ENCODE measurements around the gene FRMD7.
A peak's percentile ranks its signal among the peaks of the same experiment; 100 is the strongest.
"Not testable (repeated sequence)": the region's sequence is repeated elsewhere in the genome, so short reads cannot be mapped to it uniquely, and the experiment has no call there.

Gene FRMD7

DNA sequence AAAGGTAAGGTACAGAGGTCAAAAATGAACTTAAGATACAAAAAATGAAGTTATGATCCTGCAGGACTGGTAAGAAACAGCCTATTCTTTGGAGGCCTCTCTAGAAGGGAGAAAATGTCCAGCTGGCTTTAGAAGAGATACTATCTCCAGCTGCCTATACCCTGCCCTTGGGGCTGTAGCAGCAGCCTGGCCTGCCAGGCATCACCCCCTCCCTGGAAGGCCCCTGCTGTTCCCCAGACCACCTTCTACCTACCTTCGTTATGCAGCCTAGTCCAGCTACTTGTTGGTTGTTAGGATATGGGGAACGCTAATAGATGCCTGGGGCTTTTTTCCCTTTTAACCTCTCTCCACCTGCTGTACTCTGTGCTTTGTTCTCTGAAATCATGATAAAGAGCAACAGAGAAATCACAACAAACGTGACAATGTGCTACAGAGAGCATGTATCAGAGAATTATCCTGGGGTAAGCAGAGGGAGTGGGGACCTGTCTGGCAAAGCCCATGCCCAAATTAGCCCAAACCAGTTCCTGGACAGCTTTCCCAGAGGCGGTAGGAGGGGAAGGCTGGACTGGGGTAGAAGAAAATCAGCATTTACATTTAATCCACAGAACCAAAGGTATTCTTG lies 34.5 kb downstream of the FRMD7 start:
- peak in 1 of 2 experiments; percentile 38 for DNase-seq

DNA sequence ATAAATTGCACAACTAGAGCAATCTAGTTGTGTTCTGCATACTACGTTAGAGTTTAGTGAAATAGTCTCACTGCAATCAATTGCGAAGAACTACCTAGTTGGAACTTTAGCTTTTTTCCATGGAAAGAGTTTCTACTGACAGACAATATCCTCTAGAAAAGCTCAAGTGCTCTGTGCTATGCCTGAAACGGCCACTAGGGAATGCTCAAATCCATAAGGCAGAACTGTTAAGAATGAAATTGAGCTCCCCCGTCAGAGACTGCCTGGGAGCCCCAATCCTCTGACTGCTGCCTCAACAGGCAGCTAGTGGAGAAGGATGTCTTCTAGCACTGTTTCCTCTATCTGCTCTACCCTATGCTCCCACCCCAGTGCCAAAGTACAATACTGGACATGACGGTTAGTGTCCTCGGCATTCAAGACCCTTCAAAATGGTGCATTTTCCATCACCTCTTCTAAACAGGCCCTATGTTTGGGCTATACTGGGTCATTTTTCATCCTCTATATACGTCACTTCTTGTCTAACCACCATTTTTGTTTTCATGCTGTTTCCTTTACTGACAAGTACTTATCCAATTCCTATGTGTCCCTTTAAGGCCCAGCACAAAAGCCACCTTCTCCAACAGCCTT lies 35.3 kb downstream of the FRMD7 start:
- DNase-seq, result peak; percentile 59 to 72

- no peak for DNase-seq
These were observed 37.2 kb downstream of the FRMD7 start for GRCh38 chrX:132090403-132091159.

DNA sequence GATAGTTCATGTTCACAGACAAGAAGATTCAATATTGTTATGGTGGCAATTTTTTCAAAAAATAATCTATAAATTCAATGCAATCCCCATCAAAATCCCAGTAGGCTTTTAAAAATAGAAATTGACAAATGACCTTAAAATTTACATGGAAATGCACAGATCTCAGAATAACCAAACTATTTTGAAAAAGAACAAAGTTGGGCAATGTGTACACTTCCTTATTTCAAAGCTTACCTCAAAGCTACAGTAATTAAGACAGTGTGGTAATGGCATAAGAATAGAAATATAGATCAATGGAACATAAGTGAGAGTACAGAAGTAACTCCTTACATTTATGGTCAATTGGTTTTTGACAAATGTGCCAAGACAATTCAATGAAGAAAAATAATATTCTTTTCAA lies 39.0 kb downstream of the FRMD7 start:
- DNase-seq, result no peak

GRCh38 chrX:132086672-132087071 lies 41.1 kb downstream of the FRMD7 start:
- DNase-seq, result no peak

DNA sequence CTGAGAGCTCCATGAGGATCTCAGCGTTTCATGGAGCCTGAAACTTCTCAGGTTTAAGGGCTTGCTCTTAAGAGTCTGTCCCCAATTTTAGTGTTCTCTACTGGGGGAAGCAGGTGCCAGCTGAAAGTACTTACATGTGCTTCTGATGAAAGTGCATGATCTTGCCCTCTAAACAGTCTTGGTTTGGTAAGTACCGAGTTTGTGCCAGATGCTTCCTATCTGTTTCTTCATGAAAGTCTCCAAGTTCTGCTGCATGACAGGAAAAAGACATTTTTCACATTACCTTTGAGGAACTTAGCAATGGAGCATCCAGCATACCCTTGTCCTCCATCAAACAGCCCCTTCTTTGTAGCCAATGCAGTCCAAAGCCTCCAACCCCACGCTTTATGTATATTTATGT lies 42.0 kb downstream of the FRMD7 start:
- DNase-seq, result no peak

DNA sequence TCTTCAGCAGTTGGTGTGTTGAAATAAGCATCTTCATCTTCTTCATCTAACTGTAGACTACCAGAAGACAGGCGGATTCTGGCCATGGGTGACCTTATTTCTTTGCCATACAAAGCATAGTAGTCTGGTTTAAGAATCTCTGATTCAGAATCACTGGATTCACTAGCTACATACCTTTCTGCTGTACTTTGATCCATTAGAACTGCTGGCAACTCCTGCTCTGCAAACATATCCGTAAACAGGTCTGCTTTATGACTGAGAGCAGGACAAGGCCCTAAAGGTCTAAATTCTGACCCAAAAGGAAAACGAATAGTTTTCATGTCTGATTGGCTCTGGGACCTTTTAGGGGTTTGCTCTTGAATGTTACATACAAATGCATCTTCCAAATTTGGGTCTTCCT lies 49.9 kb downstream of the FRMD7 start:
- no peak for DNase-seq

GRCh38 chrX:132077414-132077813 lies 50.4 kb downstream of the FRMD7 start:
- DNase-seq, result no peak

DNA sequence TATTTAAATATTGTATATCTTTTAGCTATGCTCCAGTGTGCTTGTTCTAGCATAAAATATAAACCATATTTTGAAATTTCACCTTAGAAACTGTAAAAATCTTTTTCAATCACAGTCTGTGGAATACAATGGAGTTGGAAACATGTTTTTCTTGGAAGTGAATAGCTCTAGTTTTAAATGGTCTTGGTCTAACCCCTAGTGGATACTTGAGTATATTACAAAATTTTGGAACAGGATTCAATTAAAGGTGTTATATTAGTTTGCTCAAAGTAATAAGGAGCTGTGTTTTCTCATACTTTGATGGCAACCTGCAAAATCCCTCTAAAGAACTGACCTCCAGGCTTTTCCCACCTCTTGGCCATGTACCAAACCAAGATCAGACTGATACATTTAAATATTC lies 56.6 kb downstream of the FRMD7 start:
- DNase-seq, result peak in 1 of 2 experiments; percentile 1

DNA sequence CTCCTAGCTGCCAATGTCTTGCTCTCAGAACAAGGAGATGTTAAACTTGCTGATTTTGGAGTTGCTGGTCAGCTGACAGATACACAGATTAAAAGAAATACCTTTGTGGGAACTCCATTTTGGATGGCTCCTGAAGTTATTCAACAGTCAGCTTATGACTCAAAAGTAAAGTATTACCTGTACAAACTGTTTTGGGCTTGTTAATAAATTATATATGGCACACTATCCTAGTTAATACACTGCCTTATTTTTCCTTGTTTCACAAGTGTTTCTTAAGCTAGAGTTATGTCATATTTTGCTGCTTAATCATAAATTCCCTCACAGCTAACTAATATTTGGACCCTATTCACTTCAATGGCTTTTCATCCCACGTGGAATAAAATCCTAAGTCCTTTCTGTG lies 59.4 kb downstream of the FRMD7 start:
- no peak for DNase-seq

GRCh38 chrX:132063862-132064261 lies 64.0 kb downstream of the FRMD7 start:
- no peak for DNase-seq

DNA sequence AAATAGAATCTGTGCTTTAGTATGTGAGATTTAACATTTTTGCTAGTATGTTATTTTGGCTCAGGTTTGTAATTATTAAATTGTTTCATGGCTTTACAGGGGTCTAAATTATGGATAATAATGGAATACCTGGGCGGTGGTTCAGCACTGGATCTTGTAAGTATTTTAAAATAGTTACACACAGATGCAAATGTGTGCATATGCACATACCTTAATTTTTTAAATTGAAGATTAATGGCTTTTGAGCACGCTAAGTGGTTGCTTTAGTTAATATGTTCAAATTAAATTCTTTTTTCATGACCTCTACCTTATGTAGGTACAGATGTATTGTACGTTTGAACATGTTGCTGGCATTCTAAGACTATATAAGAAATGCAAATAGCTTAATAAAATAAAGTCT lies 64.5 kb downstream of the FRMD7 start:
- DNase-seq, result no peak

GRCh38 chrX:132059973-132060540 lies 67.8 kb downstream of the FRMD7 start:
- DNase-seq, result no peak

GRCh38 chrX:132058975-132059374 lies 68.8 kb downstream of the FRMD7 start:
- no peak for DNase-seq

- no peak for DNase-seq
These were observed 69.8 kb downstream of the FRMD7 start for GRCh38 chrX:132058050-132058449.

GRCh38 chrX:132051778-132052177 lies 76.0 kb downstream of the FRMD7 start:
- not testable (repeated sequence) for DNase-seq

DNA sequence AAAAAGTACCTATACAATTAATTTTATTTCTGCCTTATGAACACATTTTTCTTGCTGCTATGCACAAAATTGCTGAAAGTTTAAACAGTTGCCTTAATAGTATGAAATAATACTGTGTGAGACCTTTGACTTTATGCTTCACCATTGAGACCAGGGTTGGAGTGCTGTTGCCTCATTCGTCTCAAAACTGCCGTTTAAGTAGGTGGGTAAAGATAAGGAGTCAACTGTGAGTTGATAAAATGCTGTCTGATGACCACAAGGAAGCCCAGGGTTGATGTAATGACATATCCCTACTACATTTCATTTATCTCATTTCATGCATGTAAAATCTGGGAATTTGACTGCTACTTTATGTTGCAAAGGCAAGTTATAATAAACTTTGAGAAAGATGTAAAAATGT lies 81.3 kb downstream of the FRMD7 start:
- DNase-seq, result no peak

- no peak for DNase-seq
These were observed 82.4 kb downstream of the FRMD7 start for GRCh38 chrX:132045456-132045855.

DNA sequence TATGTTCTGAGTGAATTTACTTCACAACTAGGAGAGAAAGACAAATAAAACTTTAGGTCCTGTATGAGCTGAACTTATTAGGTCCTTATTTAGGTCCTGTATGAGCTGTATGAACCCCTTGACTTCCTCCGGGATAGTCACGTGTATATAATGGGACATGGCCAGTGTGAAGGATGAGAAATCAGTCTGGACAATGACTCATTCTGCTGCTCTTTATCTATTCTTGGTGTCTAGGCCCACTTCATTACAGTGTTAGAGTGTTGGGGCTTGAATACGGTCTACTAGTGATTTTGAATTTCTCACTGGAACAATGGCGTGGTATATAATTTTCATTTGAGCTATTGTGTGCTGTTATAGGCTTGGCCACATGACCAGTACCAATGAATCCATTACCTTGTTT lies 82.9 kb downstream of the FRMD7 start:
- no peak for DNase-seq

GRCh38 chrX:132043977-132044376 lies 83.8 kb downstream of the FRMD7 start:
- no peak for DNase-seq

- no peak for DNase-seq
These were observed 86.8 kb downstream of the FRMD7 start for GRCh38 chrX:132041015-132041414.

DNA sequence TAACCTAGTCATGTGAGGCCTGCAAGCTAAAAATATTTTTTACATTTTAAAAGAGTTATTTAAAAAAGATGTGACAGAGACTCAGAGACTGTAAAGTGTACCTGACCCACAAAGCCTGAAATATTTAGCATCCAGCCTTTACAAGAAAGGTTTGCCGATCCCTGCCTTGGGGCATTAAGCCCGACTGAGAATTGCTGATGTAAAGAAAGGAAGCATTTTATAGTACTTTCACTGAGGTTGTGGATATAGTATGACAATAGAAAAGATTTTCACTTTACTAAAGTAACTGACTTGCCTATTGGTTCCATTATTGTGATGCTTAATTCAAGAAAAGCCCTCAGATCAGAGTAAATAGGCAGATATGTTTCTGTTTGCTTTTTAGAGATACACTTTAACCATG lies 87.8 kb downstream of the FRMD7 start:
- no peak for DNase-seq

DNA sequence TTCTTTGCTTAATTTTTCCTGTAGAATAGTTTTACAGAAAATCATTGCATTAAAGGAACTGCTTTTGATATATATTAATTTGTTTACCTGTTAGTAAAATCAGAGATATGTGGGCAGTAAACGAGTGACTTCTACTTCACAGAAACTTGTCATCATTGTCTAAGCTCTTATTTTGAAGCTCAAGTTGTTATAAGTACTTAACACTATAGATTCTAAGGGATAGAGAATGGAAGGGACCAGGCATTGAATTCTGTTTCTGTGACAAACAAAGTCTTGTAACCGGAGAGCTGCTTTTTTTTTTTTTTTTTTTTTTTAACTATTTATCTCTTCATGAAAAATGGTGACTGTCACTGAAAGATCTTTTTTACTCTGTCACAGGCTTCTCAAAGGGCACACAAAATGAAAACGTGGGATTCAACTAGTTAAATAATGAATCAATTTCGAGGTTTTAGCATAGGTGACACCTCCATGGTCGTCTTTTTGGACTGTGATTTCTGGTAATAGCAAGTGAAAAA lies 90.3 kb downstream of the FRMD7 start:
- no peak for DNase-seq

GRCh38 chrX:132034648-132035047 lies 93.2 kb downstream of the FRMD7 start:
- no peak for DNase-seq
